CD14-positive monocyte (primary cell): ENCODE measurements around the gene BNC2. TPM values are rescaled to one million over a fixed set of nuclear protein-coding genes. Genes with fewer than 3 reads are reported as not detected.

Experiments
- DNase-seq, 3 donors: peaks; one replicate each; pipeline ENCODE4 v3.0.0-alpha.2; 2011 to 2022
- H2AFZ ChIP-seq: 2 replicates; pipeline ENCODE4 v1.6.0; 2012; ENCODE audit warnings: mild to moderate bottlenecking, low read depth, low read length, inconsistent platforms; ENCODE audit not compliant: insufficient read depth, poor library complexity, severe bottlenecking
- H3K27ac ChIP-seq, 2 donors: 1 replicate in 1 of 2; 2 replicates in 1 of 2; pipeline ENCODE4 v1.5.1; 2012 to 2013; ENCODE audit warnings: low read length in 2 of 2, control low read depth in 1 of 2, inconsistent platforms in 1 of 2, low read depth in 1 of 2, mild to moderate bottlenecking in 1 of 2
- H3K27me3 ChIP-seq, 2 donors: one replicate each; pipeline versions ENCODE4 v1.6.0 to v1.6.1; 2011 to 2013; ENCODE audit warnings: low read length in 2 of 2; ENCODE audit not compliant: control insufficient read depth in 2 of 2, insufficient read depth in 2 of 2
- H3K36me3 ChIP-seq, 2 donors: replicated peaks in 1 of 2; 1 replicate in 1 of 2; 2 replicates in 1 of 2; pipeline versions ENCODE4 v1.5.1 to v1.6.1; 2012 to 2013; ENCODE audit warnings: low read length in 2 of 2, control low read depth in 1 of 2, inconsistent platforms in 1 of 2, mild to moderate bottlenecking in 1 of 2; ENCODE audit not compliant: insufficient read depth in 2 of 2, control insufficient read depth in 1 of 2
- H3K4me1 ChIP-seq, 2 donors: 1 replicate in 1 of 2; 2 replicates in 1 of 2; pipeline versions ENCODE4 v1.5.1 to v1.6.1; 2012 to 2013; ENCODE audit warnings: low read length in 2 of 2, control low read depth in 1 of 2, inconsistent platforms in 1 of 2, mild to moderate bottlenecking in 1 of 2, moderate library complexity in 1 of 2; ENCODE audit not compliant: insufficient read depth in 2 of 2, control insufficient read depth in 1 of 2
- H3K4me2 ChIP-seq: replicated peaks from 2 replicates; pipeline ENCODE3; 2012; ENCODE audit warnings: low read length, moderate library complexity, mild to moderate bottlenecking; ENCODE audit not compliant: poor library complexity, severe bottlenecking; ENCODE audit errors: extremely low read depth
- H3K4me3 ChIP-seq, 3 experiments: fragments of 200-600 bp in 1 of 3; sonication (generic) in 1 of 3; replicated peaks in 1 of 3; 1 replicate in 2 of 3; 2 replicates in 1 of 3; pipeline ENCODE4 v1.5.1; 2011 to 2013; ENCODE audit warnings: low read length in 3 of 3, mild to moderate bottlenecking in 3 of 3, control low read depth in 2 of 3, low read depth in 2 of 3, inconsistent platforms in 1 of 3, moderate library complexity in 1 of 3
- H3K79me2 ChIP-seq: 2 replicates; pipeline ENCODE4 v1.6.0; 2012; ENCODE audit warnings: mild to moderate bottlenecking, control low read depth, inconsistent platforms, low read length, moderate library complexity; ENCODE audit not compliant: insufficient read depth
- H3K9ac ChIP-seq: 2 replicates; pipeline ENCODE4 v1.6.0; 2017; ENCODE audit warnings: low read length, mild to moderate bottlenecking; ENCODE audit not compliant: insufficient read depth, poor library complexity, severe bottlenecking
- H3K9me3 ChIP-seq, 2 donors: replicated peaks in 1 of 2; 1 replicate in 1 of 2; 2 replicates in 1 of 2; pipeline versions ENCODE4 v1.5.1 to v1.6.1; 2012 to 2013; ENCODE audit warnings: low read length in 2 of 2, control low read depth in 1 of 2; ENCODE audit not compliant: control insufficient read depth in 1 of 2, insufficient read depth in 1 of 2
- H4K20me1 ChIP-seq: 2 replicates; pipeline ENCODE4 v1.6.0; 2012; ENCODE audit warnings: mild to moderate bottlenecking, low read length, control low read depth, moderate library complexity; ENCODE audit not compliant: insufficient read depth
- H3K27ac Mint-ChIP-seq, 7 donors: one replicate each; pipeline ENCODE4 v1.8.0; 2020; ENCODE audit warnings: mild to moderate bottlenecking in 7 of 7, mixed read lengths in 7 of 7, moderate library complexity in 6 of 7, inconsistent platforms in 2 of 7
- H3K27me3 Mint-ChIP-seq, 3 donors: one replicate each; pipeline ENCODE4 v1.8.0; 2021 to 2022; ENCODE audit warnings: low read depth in 3 of 3, mild to moderate bottlenecking in 3 of 3, mixed read lengths in 3 of 3, moderate library complexity in 3 of 3, inconsistent platforms in 1 of 3
- H3K36me3 Mint-ChIP-seq, 2 donors: one replicate each; pipeline ENCODE4 v1.8.0; 2020; ENCODE audit warnings: mixed read lengths in 2 of 2, inconsistent platforms in 1 of 2, mild to moderate bottlenecking in 1 of 2
- H3K4me1 Mint-ChIP-seq: one replicate; pipeline ENCODE4 v1.8.0; 2020; ENCODE audit warnings: mild to moderate bottlenecking, mixed read lengths
- H3K4me3 Mint-ChIP-seq, 2 donors: one replicate each; pipeline ENCODE4 v1.8.0; 2020; ENCODE audit warnings: mild to moderate bottlenecking in 2 of 2, mixed read lengths in 2 of 2, moderate library complexity in 1 of 2
- H3K9me3 Mint-ChIP-seq, 7 donors: one replicate each; pipeline ENCODE4 v1.8.0; 2020 to 2022; ENCODE audit warnings: mixed read lengths in 7 of 7, mild to moderate bottlenecking in 6 of 7, moderate library complexity in 6 of 7, inconsistent platforms in 2 of 7
- CTCF ChIP-seq: fragments of 200-600 bp; IDR thresholded peaks from one replicate; pipeline ENCODE4 v1.8.0; 2022; ENCODE audit warnings: antibody characterized with exemption, mild to moderate bottlenecking
- WGBS: methylation state at CpG from one replicate; pipeline ENCODE4 v1.1.5; 2013; ENCODE audit warnings: missing lambda C conversion rate; ENCODE audit not compliant: insufficient coverage; 5-methylcytosine and 5-hydroxymethylcytosine counted together
- intact Hi-C, 2 donors: fragments of 100-400 bp; cut with micrococcal nuclease; formaldehyde crosslinking; loops; one replicate each; pipeline versions ENCODE4 v1.15.0 to v1.15.1; 2023
- polyA plus RNA-seq, 3 donors: library from polyadenylated mRNA; depleted of rRNA in 1 of 3; unstranded in 2 of 3; stranded (reverse) in 1 of 3; fragments of 300-500 nt in 2 of 3; fragments of >200 nt in 1 of 3; fragmentation: Illumina TruSeq in 2 of 3; gene quantifications; 1 replicate in 2 of 3; 2 replicates in 1 of 3; pipeline ENCODE4 v1.2.3, GENCODE V29; 2012 to 2021

BNC2 gene
- polyA plus RNA-seq, 3 donors = 0.01 TPM; not detected in 2

- no peaks in the 10 kb centered on the region for H4K20me1 ChIP-seq
- H3K27ac ChIP-seq = no peak overlapping the region
- no peak overlapping the region for H3K9ac ChIP-seq
- no peaks in the 10 kb centered on the region for H3K36me3 Mint-ChIP-seq
- no peak for DNase-seq
- TF ChIP-seq CTCF = no peak
- no peaks in the 10 kb centered on the region for H3K9me3 ChIP-seq
- no peaks in the 10 kb centered on the region for H3K27me3 Mint-ChIP-seq
- intact Hi-C loops = no loop called here
- H3K4me3 Mint-ChIP-seq = no peak overlapping the region
- no peaks in the 10 kb centered on the region for H3K4me1 ChIP-seq
- no peak overlapping the region for H3K4me3 ChIP-seq
- no peak overlapping the region for H3K27ac Mint-ChIP-seq
- no peaks in the 10 kb centered on the region for H3K79me2 ChIP-seq
- no peak overlapping the region for H2AFZ ChIP-seq
- WGBS = 60% methylated on average over 1 of the region's 4 CpGs
- H3K9me3 Mint-ChIP-seq = peaks cover 0 to 6% (median 0%) of the 10 kb centered on the region in 7 donors
- H3K4me2 ChIP-seq = no peak overlapping the region
- no peaks in the 10 kb centered on the region for H3K4me1 Mint-ChIP-seq
- H3K27me3 ChIP-seq = no peaks in the 10 kb centered on the region
- no peaks in the 10 kb centered on the region for H3K36me3 ChIP-seq
Observed at GRCh38 chr9:16615451-16615850, 255.0 kb downstream of the BNC2 start.

- no peaks in the 10 kb centered on the region for H3K9me3 ChIP-seq
- no peaks in the 10 kb centered on the region for H3K79me2 ChIP-seq
- H3K9ac ChIP-seq = no peak overlapping the region
- Mint-ChIP-seq H3K27me3 (no peaks in the 10 kb centered on the region), H3K27ac (no peak overlapping the region), H3K9me3 (peaks cover 0 to 6% (median 0%) of the 10 kb centered on the region in 7 donors), H3K4me3 (no peak overlapping the region), H3K36me3 (no peaks in the 10 kb centered on the region), H3K4me1 (no peaks in the 10 kb centered on the region)
- H3K36me3 ChIP-seq = no peaks in the 10 kb centered on the region
- no peak overlapping the region for H3K4me3 ChIP-seq
- H3K4me1 ChIP-seq = no peaks in the 10 kb centered on the region
- no peaks in the 10 kb centered on the region for H3K27me3 ChIP-seq
- H2AFZ ChIP-seq = no peak overlapping the region
- no peak overlapping the region for H3K27ac ChIP-seq
- TF ChIP-seq CTCF = no peak
- DNase-seq = no peak
- no peaks in the 10 kb centered on the region for H4K20me1 ChIP-seq
- intact Hi-C loops = no loop called here
- no peak overlapping the region for H3K4me2 ChIP-seq
- 95% methylated on average over 2 of the region's 3 CpGs for WGBS
Observed at GRCh38 chr9:16613605-16614004, 256.9 kb downstream of the BNC2 start.
